Peyer's patch (tissue), 4 donors: Measurements from ENCODE around the gene ASAP2. TPM values are rescaled to one million over a fixed set of nuclear protein-coding genes. Genes with fewer than 3 reads are reported as not detected.

Experiments used
- DNase-seq, 3 donors: peaks; one replicate each; pipeline ENCODE4 v3.0.0-alpha.2; 2017 to 2019
- H3K27ac ChIP-seq, 4 donors: fragments of 200-600 bp; sonication (generic); one replicate each; pipeline ENCODE4 v1.5.1; 2016 to 2019
- H3K27me3 ChIP-seq, 2 donors: fragments of 200-600 bp; sonication (generic); one replicate each; pipeline ENCODE4 v1.5.1; 2019
- H3K36me3 ChIP-seq, 3 donors: fragments of 200-600 bp; sonication (generic); one replicate each; pipeline ENCODE4 v1.5.1; 2016 to 2019
- H3K4me1 ChIP-seq, 4 donors: fragments of 200-600 bp; sonication (generic); one replicate each; pipeline ENCODE4 v1.5.1; 2016 to 2019
- H3K4me3 ChIP-seq, 4 donors: fragments of 200-600 bp; sonication (generic); 1 replicate in 3 of 4; 2 replicates in 1 of 4; pipeline ENCODE4 v1.5.1; 2016 to 2019; ENCODE audit warnings: mild to moderate bottlenecking in 1 of 4
- H3K9me3 ChIP-seq, 4 donors: fragments of 200-600 bp; sonication (generic); one replicate each; pipeline ENCODE4 v1.5.1; 2016 to 2019; ENCODE audit warnings: mild to moderate bottlenecking in 1 of 4
- POLR2A ChIP-seq, 2 donors: fragments of 450-650 bp; IDR thresholded peaks; one replicate each; pipeline ENCODE4 v1.5.1; 2017; ENCODE audit warnings: antibody characterized with exemption in 2 of 2, mild to moderate bottlenecking in 2 of 2, moderate library complexity in 2 of 2
- total RNA-seq, 4 donors: library from RNA; depleted of rRNA; stranded (reverse); fragments of >200 nt; gene quantifications; one replicate each; pipeline ENCODE4 v1.1.0, GENCODE V29; 2016
- TF ChIP-seq, protein P1 (sequence below), 6 experiments: fragments of 450-650 bp in 4 of 6; fragments of 200-600 bp in 2 of 6; sonication (generic) in 1 of 6; IDR thresholded peaks; one replicate each; pipeline ENCODE4 v1.5.1; 2017 to 2019; ENCODE audit warnings: antibody characterized with exemption in 6 of 6, mild to moderate bottlenecking in 3 of 6, moderate library complexity in 1 of 6

The ASAP2 gene
- total RNA-seq, 4 donors from 2014 or later: 30.6 to 59.4 (median 37.8) TPM

- H3K27ac ChIP-seq: no peak overlapping the region
- H3K27me3 ChIP-seq: no peaks in the 10 kb centered on the region
- H3K9me3 ChIP-seq: no peaks in the 10 kb centered on the region
- H3K4me3 ChIP-seq: no peak overlapping the region
- H3K36me3 ChIP-seq: no peaks in the 10 kb centered on the region
- peaks cover 0 to 13% (median 0%) of the 10 kb centered on the region in 4 donors for H3K4me1 ChIP-seq
- TF ChIP-seq POLR2A (IDR thresholded peaks at IDR 0.05): no peak
- DNase-seq: no peak
Observed at GRCh38 chr2:9168821-9169221, 37.8 kb upstream of the ASAP2 start.

DNA sequence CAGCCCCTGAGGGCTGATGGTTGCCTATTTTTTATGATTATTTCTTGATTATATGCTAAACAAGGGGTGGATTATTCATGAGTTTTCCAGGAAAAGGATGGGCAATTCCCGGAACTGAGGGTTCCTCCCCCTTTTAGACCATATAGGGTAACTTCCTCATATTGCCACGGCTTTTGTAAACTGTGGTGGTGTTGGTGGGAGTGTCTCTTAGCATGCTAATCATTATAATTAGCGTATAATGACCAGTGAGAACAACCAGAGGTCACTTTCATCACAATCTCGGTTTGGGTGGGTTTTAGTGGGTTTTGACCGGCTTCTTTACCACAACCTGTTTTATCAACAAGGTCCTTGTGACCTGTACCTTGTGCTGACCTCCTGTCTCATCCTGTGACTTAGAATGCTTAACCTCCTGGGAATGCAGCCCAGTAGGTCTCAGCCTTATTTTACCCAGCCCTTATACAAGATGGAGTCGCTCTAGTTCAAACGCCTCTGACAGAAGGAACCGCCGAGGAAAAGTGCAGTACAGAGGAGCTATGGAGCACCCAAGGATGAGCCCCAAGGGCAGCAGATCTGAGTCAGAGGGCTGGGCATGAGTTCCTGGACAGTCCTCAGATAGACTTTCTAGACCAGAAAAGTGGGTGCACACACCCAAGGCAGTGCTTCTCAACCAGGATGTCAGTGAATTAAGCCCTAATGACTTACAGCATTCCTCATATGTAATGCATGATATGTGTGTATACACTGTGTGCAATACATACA, 37.1 kb upstream of the ASAP2 start:
- TF ChIP-seq, protein P1, sequence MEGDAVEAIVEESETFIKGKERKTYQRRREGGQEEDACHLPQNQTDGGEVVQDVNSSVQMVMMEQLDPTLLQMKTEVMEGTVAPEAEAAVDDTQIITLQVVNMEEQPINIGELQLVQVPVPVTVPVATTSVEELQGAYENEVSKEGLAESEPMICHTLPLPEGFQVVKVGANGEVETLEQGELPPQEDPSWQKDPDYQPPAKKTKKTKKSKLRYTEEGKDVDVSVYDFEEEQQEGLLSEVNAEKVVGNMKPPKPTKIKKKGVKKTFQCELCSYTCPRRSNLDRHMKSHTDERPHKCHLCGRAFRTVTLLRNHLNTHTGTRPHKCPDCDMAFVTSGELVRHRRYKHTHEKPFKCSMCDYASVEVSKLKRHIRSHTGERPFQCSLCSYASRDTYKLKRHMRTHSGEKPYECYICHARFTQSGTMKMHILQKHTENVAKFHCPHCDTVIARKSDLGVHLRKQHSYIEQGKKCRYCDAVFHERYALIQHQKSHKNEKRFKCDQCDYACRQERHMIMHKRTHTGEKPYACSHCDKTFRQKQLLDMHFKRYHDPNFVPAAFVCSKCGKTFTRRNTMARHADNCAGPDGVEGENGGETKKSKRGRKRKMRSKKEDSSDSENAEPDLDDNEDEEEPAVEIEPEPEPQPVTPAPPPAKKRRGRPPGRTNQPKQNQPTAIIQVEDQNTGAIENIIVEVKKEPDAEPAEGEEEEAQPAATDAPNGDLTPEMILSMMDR (IDR thresholded peaks at IDR 0.05): no peak
- TF ChIP-seq POLR2A (IDR thresholded peaks at IDR 0.05): no peak
- Histone ChIP-seq H3K36me3 (no peaks in the 10 kb centered on the region), H3K9me3 (no peaks in the 10 kb centered on the region), H3K27ac (peak overlapping the region in 1 of 4 donors; percentile 10), H3K27me3 (no peaks in the 10 kb centered on the region), H3K4me1 (peaks cover 0 to 13% (median 0%) of the 10 kb centered on the region in 4 donors), H3K4me3 (no peak overlapping the region)
- DNase-seq: no peak

DNA sequence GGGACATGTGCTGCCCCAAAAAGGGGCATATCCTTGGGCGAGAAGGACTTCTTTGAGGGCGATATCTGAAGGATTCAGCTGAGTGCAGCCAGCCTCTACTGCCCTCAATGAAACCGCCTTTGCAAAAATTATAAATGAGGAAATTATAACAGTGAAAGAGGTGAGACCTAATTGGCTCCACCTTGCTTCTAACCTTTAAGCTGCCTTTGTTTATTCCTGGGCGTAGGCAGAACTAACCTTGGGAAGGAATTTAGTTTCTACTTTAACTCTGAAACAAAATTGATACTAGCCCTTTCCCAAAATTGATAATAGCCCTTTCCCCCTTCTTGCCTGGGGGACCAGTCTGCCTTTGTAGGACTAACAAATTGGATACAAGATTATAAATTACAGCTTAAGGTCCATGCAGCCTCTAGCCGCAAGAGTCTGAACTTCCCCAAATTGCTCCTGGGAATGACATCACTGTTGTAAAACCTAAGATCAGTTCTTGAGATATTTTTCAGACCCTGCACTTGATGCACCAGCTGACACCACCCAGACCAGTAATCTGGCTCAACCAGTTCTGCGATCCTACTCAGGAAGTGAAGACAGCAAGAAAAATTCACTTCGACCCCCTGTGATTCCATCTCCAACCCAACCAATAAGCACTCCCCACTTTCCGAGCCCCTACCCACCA, 36.0 kb upstream of the ASAP2 start:
- no peaks in the 10 kb centered on the region for H3K9me3 ChIP-seq
- H3K36me3 ChIP-seq: no peaks in the 10 kb centered on the region
- no peaks in the 10 kb centered on the region for H3K27me3 ChIP-seq
- H3K4me3 ChIP-seq: no peak overlapping the region
- no peak for TF ChIP-seq POLR2A (IDR thresholded peaks at IDR 0.05)
- TF ChIP-seq, protein P1 (IDR thresholded peaks at IDR 0.05): peak in 1 of 6 experiments; percentile 19
- peaks cover 0 to 13% (median 0%) of the 10 kb centered on the region in 4 donors for H3K4me1 ChIP-seq
- DNase-seq: no peak
- H3K27ac ChIP-seq: peak overlapping the region in 2 of 4 donors; percentile 10 to 52

DNA sequence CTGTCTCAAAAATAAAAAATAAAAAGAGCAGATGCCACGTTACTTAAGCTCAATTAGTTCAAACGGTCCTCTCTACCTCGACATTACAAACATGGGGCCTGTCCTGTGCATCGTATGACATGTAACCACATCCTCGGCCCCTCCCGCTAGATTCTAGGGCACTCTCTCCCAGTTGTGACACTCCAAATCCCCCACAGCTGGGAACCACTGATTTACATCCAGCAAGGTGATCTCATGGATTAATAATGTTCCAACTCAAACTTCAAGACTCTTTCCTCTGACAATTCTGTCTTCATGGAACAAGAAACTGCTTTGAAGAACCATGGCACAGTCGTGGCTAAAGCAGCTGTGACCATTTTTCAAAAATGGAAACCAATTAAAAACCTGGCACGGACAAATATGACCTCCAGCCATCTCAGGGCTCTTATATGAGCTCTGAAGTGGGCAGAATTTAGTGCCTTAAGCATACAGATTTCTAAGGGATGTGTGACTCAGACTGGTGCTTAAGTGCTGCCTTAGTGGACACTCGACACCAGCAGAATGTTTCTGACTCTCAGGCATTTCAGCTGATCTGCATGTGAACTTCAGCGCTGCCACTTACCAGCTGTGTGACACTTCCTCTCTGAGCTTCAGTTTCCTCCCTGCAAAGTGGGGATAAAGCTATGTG, 31.7 kb upstream of the ASAP2 start:
- no peak for DNase-seq
- no peaks in the 10 kb centered on the region for H3K9me3 ChIP-seq
- no peak overlapping the region for H3K4me3 ChIP-seq
- no peaks in the 10 kb centered on the region for H3K36me3 ChIP-seq
- TF ChIP-seq, protein P1 (IDR thresholded peaks at IDR 0.05): no peak
- no peak for TF ChIP-seq POLR2A (IDR thresholded peaks at IDR 0.05)
- peaks cover 0 to 22% (median 0%) of the 10 kb centered on the region in 4 donors for H3K4me1 ChIP-seq
- H3K27ac ChIP-seq: no peak overlapping the region
- no peaks in the 10 kb centered on the region for H3K27me3 ChIP-seq

GRCh38 chr2:9178110-9178903, 28.3 kb upstream of the ASAP2 start:
- H3K36me3 ChIP-seq: no peaks in the 10 kb centered on the region
- no peak overlapping the region for H3K4me3 ChIP-seq
- DNase-seq: no peak
- H3K9me3 ChIP-seq: no peaks in the 10 kb centered on the region
- TF ChIP-seq, protein P1 (IDR thresholded peaks at IDR 0.05): no peak
- no peak for TF ChIP-seq POLR2A (IDR thresholded peaks at IDR 0.05)
- no peaks in the 10 kb centered on the region for H3K27me3 ChIP-seq
- peaks cover 0 to 10% (median 0%) of the 10 kb centered on the region in 4 donors for H3K4me1 ChIP-seq
- peak overlapping the region; percentile 31 to 82 (median 72) for H3K27ac ChIP-seq
